ENCODE measurements around the gene SUPV3L1. TPM values are rescaled to one million over a fixed set of nuclear protein-coding genes. Genes with fewer than 3 reads are reported as not detected.

The SUPV3L1 gene
- total and polyA plus RNA-seq, 10 of the 15 experiments (the other 5 are each of a cell fraction or from before 2014, with no cell fraction given): 18.4 to 57.8 (median 44.2) TPM

DNA sequence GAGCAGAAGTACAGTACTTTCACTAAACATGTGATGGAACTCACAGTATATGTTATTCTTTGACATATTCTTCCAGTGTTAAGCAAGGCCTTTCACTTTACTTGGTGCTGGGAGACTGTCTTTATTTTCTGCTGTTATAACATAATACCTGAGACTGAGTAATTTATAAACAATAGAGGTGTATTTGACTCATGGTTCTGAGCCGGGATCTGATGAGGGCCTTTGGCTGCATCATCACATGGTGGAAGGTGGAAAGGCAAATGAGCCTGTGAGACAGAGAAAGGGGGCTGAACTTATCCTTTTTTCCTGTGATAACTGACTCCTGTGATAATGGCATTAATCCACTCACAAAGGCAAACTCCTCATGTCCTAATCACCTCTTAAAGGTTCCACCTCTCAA lies 1.4 kb downstream of the SUPV3L1 start:
- POLR2A ChIA-PET: no interaction called here
- CTCF ChIA-PET: no interaction called here
- SMC1A ChIA-PET (ENCODE audit: uncharacterized antibody, unreplicated experiment): no interaction called here
- ATAC-seq (no peak), FAIRE-seq (no peak), DNase-seq (ENCODE audit: low read depth, low spot score) (no peak)
- intact Hi-C loops (cut with micrococcal nuclease; ENCODE audit: unreplicated experiment) (no loop called here), in situ Hi-C loops (cut with MboI) (no loop called here)
- no TSS peak for BruUV-seq (replicated peaks)
- RAD21 ChIA-PET (ENCODE audit: unreplicated experiment): no interaction called here
- 100% methylated on average over 1 of the region's 1 CpG for WGBS (ENCODE audit: insufficient coverage, insufficient replicate concordance, low lambda C conversion rate, missing lambda C conversion rate)
- H3K27ac ChIP-seq (ENCODE audit: control insufficient read depth, insufficient read depth): peak overlapping the region; percentile 13; the same call in 1 of the 2 replicates
- no peaks in the 10 kb centered on the region for H3K36me3 ChIP-seq (ENCODE audit: control insufficient read depth in 2 of 2, insufficient read depth in 2 of 2, low read length in 1 of 2)
- no peaks in the 10 kb centered on the region for H3K9me3 ChIP-seq (replicated peaks; ENCODE audit: control insufficient read depth, insufficient read depth, low read length)
- H3K79me2 ChIP-seq (ENCODE audit: control insufficient read depth, insufficient read depth, low read length): peaks cover 39% of the 10 kb centered on the region
- no peak overlapping the region for H3K9ac ChIP-seq (ENCODE audit: control insufficient read depth, insufficient read depth, low read length)
- TF ChIP-seq RAD51 (IDR thresholded peaks at IDR 0.05) (no peak), SREBF2 (IDR thresholded peaks at IDR 0.05; ENCODE audit: low read length) (no peak), FOXM1 (IDR thresholded peaks at IDR 0.05; ENCODE audit: low read depth, low read length) (no peak), EP300 (IDR thresholded peaks at IDR 0.05; ENCODE audit: borderline replicate concordance in 1 of 2, control insufficient read depth in 1 of 2, low read depth in 2 of 2, low read length in 2 of 2) (no peak), ZNF274 (IDR thresholded peaks at IDR 0.05; ENCODE audit: insufficient read depth, insufficient read length) (no peak), ATF7 (IDR thresholded peaks at IDR 0.05; ENCODE audit: low read depth) (no peak), EGR1 (IDR thresholded peaks at IDR 0.05; ENCODE audit: borderline replicate concordance in 1 of 2, low read depth in 2 of 2, low read length in 2 of 2) (no peak), JUND (IDR thresholded peaks at IDR 0.05; ENCODE audit: low read depth, low read length) (no peak), GATAD2B (conservative IDR thresholded peaks at IDR 0.05; ENCODE audit: low read depth) (no peak), GABPA (IDR thresholded peaks at IDR 0.05; ENCODE audit: low read depth) (no peak), NFYA (IDR thresholded peaks at IDR 0.05; ENCODE audit: borderline replicate concordance, low read depth, low read length) (no peak), ATF3 (IDR thresholded peaks at IDR 0.05; ENCODE audit: borderline replicate concordance, extremely low read depth, low read depth, low read length) (no peak), IKZF2 (IDR thresholded peaks at IDR 0.05) (no peak), PKNOX1 (IDR thresholded peaks at IDR 0.05) (no peak), KLF5 (IDR thresholded peaks at IDR 0.05; ENCODE audit: partially characterized antibody) (no peak)
- TF ChIP-seq, protein P1, sequence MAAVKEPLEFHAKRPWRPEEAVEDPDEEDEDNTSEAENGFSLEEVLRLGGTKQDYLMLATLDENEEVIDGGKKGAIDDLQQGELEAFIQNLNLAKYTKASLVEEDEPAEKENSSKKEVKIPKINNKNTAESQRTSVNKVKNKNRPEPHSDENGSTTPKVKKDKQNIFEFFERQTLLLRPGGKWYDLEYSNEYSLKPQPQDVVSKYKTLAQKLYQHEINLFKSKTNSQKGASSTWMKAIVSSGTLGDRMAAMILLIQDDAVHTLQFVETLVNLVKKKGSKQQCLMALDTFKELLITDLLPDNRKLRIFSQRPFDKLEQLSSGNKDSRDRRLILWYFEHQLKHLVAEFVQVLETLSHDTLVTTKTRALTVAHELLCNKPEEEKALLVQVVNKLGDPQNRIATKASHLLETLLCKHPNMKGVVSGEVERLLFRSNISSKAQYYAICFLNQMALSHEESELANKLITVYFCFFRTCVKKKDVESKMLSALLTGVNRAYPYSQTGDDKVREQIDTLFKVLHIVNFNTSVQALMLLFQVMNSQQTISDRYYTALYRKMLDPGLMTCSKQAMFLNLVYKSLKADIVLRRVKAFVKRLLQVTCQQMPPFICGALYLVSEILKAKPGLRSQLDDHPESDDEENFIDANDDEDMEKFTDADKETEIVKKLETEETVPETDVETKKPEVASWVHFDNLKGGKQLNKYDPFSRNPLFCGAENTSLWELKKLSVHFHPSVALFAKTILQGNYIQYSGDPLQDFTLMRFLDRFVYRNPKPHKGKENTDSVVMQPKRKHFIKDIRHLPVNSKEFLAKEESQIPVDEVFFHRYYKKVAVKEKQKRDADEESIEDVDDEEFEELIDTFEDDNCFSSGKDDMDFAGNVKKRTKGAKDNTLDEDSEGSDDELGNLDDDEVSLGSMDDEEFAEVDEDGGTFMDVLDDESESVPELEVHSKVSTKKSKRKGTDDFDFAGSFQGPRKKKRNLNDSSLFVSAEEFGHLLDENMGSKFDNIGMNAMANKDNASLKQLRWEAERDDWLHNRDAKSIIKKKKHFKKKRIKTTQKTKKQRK (IDR thresholded peaks at IDR 0.05; ENCODE audit: low read depth, low read length): no peak
- peaks cover 4% of the 10 kb centered on the region; the same call in 1 of the 2 replicates for H3K4me1 ChIP-seq (ENCODE audit: control insufficient read depth, insufficient read depth, low read length)
- no peak overlapping the region for H2AFZ ChIP-seq (ENCODE audit: control insufficient read depth, low read depth, low read length)
- H4K20me1 ChIP-seq (ENCODE audit: control insufficient read depth, insufficient read depth): no peaks in the 10 kb centered on the region
- H3K27me3 ChIP-seq (replicated peaks in 1 of 2; ENCODE audit: control insufficient read depth in 2 of 2, insufficient read depth in 2 of 2, low read length in 1 of 2): no peaks in the 10 kb centered on the region
- peak overlapping the region; percentile 36 for H3K4me2 ChIP-seq (ENCODE audit: control insufficient read depth, insufficient read depth)
- peak overlapping the region; percentile 86 for H3K4me3 ChIP-seq

Measured in GM12878 (cell line).